GM21786 (cell line): ENCODE data around the gene CBFA2T3.
"Not testable (repeated sequence)": the region's sequence is repeated elsewhere in the genome, so short reads cannot be mapped to it uniquely, and the experiment has no call there.

ENCODE experiments used
- ATAC-seq: cut with Tn5 transposase; IDR thresholded peaks from one replicate; pipeline ENCODE4 v1.9.1; 2021; ENCODE audit not compliant: unreplicated experiment

CBFA2T3 gene

GRCh38 chr16:88925540-88925887 lies 51.5 kb downstream of the CBFA2T3 start:
- peak; percentile 18 for ATAC-seq

- peak; percentile 75 for ATAC-seq
These were observed 52.0 kb downstream of the CBFA2T3 start for GRCh38 chr16:88924834-88925539.

DNA sequence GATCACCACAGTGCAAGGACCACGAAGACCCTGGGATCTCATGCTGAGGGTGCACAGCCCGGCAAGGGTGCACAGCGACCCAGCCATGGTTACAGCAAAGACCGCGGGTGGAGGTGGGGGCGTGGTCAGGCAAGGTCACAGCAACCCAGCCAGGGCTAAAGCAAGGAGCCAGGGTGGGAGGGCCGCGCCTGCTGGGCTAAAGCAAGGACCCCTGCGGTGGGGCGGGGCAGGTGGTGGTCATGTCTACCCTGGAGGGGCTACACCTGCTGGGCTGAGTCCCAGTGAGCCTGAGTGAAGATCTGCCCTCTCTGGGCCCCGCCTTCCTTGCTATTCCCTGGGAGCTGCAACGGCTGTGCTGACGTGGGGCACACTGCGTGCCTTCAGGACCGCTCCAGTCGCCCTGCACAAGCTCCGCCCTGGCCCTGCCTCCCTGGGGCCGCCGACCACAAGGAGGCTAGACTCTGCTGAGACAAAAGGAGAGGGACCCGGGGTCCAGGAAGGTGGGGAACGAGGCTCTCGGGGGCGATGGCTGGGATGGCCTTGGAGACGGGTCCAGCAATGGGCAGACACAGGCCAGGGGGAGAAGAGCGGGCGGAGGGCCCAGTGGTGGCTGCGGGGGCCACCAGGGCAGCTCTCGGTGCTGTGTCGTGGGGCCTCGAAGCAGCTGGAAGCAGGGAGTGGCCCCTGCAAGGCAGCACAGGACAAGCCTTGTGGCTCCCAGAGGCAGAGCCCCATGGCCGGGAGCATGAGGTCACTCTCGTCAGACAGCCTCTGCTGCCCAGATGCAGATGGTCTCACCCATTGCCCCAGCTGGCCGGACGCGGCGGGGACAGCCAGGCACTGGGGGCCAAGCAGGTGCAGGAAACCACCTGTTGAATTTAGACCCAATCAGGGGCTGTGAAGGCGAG lies 52.8 kb downstream of the CBFA2T3 start:
- ATAC-seq: no peak

- no peak for ATAC-seq
These were observed 53.6 kb downstream of the CBFA2T3 start for GRCh38 chr16:88923450-88923849.

DNA sequence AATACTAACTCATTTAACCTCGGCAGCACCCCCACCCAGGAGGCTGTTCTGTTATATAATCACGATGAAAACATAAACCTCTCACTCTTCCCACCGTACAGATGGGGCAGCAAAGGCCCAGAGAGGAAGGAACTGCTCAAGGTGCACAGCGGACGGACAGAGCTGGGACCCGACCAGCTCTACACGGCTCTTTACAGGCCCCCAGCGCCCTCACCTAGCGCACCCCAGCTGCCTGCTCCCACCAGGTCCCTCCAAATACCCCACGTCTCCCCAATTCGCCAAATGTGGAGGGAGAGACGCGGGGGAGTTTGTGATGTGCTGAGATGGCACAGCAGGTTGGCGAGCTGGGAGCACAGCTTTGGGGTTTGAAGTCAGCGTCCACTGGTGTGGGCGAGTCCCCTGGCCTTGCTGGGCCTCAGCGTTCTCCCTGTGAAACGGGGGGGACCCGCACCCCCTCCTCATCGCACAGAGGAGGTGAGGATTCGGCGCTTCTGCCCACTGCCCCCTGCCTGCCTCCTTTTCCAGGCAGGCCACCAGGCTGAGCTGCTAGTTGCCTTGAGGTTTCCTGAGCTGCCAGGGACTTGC lies 54.1 kb downstream of the CBFA2T3 start:
- no peak for ATAC-seq

GRCh38 chr16:88922114-88922825 lies 54.7 kb downstream of the CBFA2T3 start:
- ATAC-seq: no peak

DNA sequence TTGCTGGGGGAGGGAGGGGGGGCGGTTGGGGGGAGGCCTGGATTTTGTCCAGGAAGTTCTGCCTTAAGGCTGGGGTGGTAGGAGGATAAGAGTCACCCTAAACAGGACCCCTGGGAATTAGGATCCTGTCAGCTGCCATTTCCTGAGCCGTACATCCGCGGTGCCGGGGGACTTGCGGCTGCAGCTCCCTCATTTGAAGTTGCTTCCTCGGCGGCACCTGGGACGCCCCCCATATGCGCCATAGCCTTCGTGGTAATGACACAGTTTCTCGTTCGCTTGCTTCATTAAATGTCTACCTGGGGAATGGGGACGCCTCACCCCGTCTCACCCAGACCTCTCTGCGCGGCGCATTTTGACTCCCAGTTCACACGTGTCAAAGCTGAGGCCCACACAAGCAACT lies 55.4 kb downstream of the CBFA2T3 start:
- no peak for ATAC-seq

DNA sequence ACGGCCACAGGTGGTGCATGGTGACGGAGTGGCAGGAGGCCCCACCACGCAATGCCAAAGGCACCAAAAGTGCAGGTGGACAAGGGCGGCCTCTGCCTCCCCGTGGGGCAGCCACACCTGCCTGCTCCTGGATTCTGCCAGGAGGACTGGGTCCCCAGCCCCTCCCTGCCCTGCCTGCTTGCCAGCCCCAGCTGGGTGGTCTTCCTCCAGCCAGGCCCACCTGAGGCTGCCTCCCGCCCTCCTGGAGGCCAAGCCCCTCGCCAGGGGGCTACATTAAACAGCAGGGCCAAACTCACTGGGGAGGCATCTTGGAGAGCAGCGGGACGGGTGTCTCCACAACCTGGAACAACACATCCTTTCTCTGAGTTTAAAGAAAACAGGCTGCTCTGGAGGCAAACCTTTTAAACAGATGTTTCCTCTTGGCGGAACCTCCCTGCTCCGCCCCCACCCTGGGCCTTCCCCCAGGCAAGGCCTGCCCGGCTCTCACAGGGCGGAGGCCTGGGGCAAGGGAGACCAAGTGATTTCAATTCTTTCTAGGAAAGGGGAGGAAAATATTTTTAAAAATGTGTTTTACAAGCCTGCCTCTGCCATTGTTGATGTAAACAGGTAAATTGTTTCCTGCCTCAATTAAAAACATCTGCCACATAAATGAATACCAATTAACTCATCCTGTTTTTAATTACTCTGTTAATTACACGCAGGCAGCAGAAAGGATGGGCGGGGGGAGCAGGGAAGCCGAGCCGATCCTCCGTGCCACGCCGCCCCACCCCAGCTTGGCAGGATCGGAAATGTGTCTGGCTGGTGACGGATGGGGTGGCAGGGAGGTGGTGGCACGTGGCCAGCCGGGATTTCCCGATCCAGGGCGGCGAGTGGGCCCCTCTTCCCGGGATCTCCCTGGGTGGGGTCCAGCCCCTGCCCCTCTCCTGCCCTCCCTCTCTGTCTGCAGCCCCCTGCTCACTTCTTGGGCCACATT lies 56.1 kb downstream of the CBFA2T3 start:
- ATAC-seq: no peak

GRCh38 chr16:88919936-88920335 lies 57.1 kb downstream of the CBFA2T3 start:
- no peak for ATAC-seq

- ATAC-seq: not testable (repeated sequence)
These were observed 58.1 kb downstream of the CBFA2T3 start for GRCh38 chr16:88918896-88919295.

- ATAC-seq: no peak
These were observed 58.9 kb downstream of the CBFA2T3 start for GRCh38 chr16:88917915-88918627.

DNA sequence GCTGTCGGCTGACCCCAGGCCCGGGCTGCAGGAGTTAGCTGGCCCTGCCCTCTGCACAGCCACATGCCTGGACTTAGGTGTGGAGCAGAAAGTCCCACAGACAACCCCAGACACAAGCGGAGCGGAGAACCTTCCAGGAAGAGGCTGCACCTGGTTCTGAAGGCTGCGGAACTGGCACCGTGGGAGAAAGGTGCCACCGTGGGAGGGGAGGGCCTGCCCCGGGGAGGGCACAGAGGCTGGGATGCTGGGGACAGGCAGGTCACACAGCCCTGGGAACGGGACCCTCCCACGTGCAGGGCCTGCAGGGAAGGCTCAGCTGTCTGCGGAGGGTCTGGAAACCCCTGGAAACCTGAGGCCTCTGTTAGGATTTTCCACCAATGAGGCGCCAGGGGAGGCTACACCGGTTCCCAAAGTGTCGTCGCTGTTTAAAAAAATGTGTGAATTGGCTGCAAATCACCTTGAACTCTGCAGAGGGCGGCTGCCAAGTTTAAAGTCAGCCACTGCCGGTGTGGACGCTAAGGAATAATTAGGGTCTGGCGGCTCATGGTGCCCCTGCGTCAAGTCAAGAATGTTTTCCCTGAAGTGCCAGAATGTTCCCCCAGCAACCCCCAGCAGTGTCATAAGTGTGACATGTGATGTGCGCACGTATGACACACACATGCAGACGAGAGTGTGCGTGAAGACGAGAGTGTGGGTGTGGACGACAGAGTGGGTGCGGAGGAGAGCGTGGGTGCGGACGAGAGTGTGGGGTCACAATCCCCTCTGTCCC lies 59.7 kb downstream of the CBFA2T3 start:
- no peak for ATAC-seq

- ATAC-seq: no peak
These were observed 61.2 kb downstream of the CBFA2T3 start for GRCh38 chr16:88915639-88916327.

GRCh38 chr16:88914750-88915368 lies 62.1 kb downstream of the CBFA2T3 start:
- no peak for ATAC-seq

- no peak for ATAC-seq
These were observed 63.1 kb downstream of the CBFA2T3 start for GRCh38 chr16:88913870-88914269.

- no peak for ATAC-seq
These were observed 63.9 kb downstream of the CBFA2T3 start for GRCh38 chr16:88913001-88913612.

DNA sequence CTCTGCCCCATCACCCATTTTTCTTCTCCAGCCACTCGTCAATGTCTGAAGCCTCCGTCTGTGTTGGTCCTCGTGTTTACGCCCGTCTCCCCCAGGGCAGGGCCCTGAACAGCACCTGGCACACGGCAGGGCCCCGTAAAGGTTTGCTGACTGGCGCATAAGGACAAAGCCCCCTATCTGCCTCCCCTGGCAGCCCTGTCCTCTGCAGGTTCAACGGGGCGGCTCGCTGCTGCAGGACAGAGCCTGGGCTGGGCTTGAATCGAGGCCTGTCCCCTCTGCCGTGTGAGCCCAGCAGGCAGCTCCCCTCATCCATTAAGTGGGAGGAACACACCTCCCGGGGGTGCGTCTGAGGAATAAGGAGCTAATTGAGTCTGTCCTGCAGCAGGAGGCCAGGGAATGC lies 64.5 kb downstream of the CBFA2T3 start:
- ATAC-seq: no peak
